HepG2 (cell line): Measurements from ENCODE around the gene MAP3K1. TPM values are rescaled to one million over a fixed set of nuclear protein-coding genes. Genes with fewer than 3 reads are reported as not detected.

Experiments used
- ATAC-seq: fragments of 200-7000 bp; cut with Tn5 transposase; 3 replicates; pipeline ENCODE4 v1.9.1; 2020; ENCODE audit warnings: mild to moderate bottlenecking, moderate library complexity
- BruUV-seq: library from RNA; stranded (reverse); fragments of 400-500 nt; replicated peaks from 2 replicates; lab custom pipeline; 2021; lab: Mats Ljungman, UMichigan
- CTCF ChIA-PET: fragments of 300-600 bp; formaldehyde crosslinking; extraction: SDS; loops from one replicate; lab custom pipeline; 2021; ENCODE audit warnings: low total read pairs, inconsistent platforms, low intra/inter-chr PET ratio; lab: Yijun Ruan, JAX
- POLR2A ChIA-PET: fragments of 350-600 bp; sonication (Branson Sonifier 250); formaldehyde crosslinking; loops from one replicate; lab custom pipeline; 2020; ENCODE audit warnings: antibody characterized with exemption, inconsistent platforms; lab: Yijun Ruan, JAX
- DNase-seq: peaks from one replicate; pipeline ENCODE4 v3.0.0-alpha.2; 2015; ENCODE audit warnings: low spot score
- FAIRE-seq: peaks from 3 replicates; lab custom pipeline; 2011; peaks lifted over from hg19 to GRCh38; lab: Jason Lieb, UNC
- H2AFZ ChIP-seq: one replicate; pipeline ENCODE4 v1.6.1; 2011; ENCODE audit warnings: low read length, inconsistent platforms
- H3K27ac ChIP-seq: fragments of 300-600 bp; 3 replicates; pipeline ENCODE4 v1.8.0; 2011; ENCODE audit warnings: mixed run types, mild to moderate bottlenecking, mixed read lengths, low read length, inconsistent platforms; ENCODE audit not compliant: insufficient read depth; ENCODE audit errors: extremely low read length
- H3K27me3 ChIP-seq, 2 experiments: fragments of 200-600 bp in 1 of 2; 2 replicates in 1 of 2; 3 replicates in 1 of 2; pipeline versions ENCODE4 v1.6.0 to v1.8.0; 2011; ENCODE audit warnings: low read length in 2 of 2, mild to moderate bottlenecking in 2 of 2, moderate library complexity in 2 of 2, inconsistent platforms in 1 of 2; ENCODE audit not compliant: insufficient read depth in 2 of 2, control insufficient read depth in 1 of 2
- H3K36me3 ChIP-seq, 2 experiments: fragments of 200-600 bp in 1 of 2; replicated peaks in 1 of 2; 2 replicates in 1 of 2; 3 replicates in 1 of 2; pipeline versions ENCODE4 v1.5.1 to v1.8.0; 2011; ENCODE audit warnings: low read length in 2 of 2, inconsistent platforms in 1 of 2; ENCODE audit not compliant: insufficient read depth in 2 of 2, control insufficient read depth in 1 of 2
- H3K4me1 ChIP-seq: 2 replicates; pipeline ENCODE4 v1.5.1; 2012; ENCODE audit warnings: low read length, inconsistent platforms; ENCODE audit not compliant: insufficient read depth
- H3K4me2 ChIP-seq: 2 replicates; pipeline ENCODE4 v1.6.0; 2011; ENCODE audit warnings: low read depth, low read length, inconsistent platforms
- H3K4me3 ChIP-seq, 3 experiments: fragments of 200-600 bp in 1 of 3; sonication (generic), shearing (Covaris generic) in 1 of 3; replicated peaks in 1 of 3; 2 replicates each; pipeline ENCODE4 v1.5.1; 2011 to 2016; ENCODE audit warnings: low read length in 3 of 3, inconsistent platforms in 2 of 3, low read depth in 2 of 3, mild to moderate bottlenecking in 2 of 3, control low read depth in 1 of 3, mixed read lengths in 1 of 3; ENCODE audit not compliant: insufficient read depth in 1 of 3
- H3K79me2 ChIP-seq: one replicate; pipeline ENCODE4 v1.6.1; 2011; ENCODE audit warnings: low read length, inconsistent platforms; ENCODE audit not compliant: insufficient read depth
- H3K9ac ChIP-seq: 2 replicates; pipeline ENCODE4 v1.6.0; 2011; ENCODE audit warnings: mild to moderate bottlenecking, low read depth, low read length, inconsistent platforms; ENCODE audit not compliant: insufficient read depth
- H3K9me3 ChIP-seq: 2 replicates; pipeline ENCODE4 v1.5.1; 2012; ENCODE audit warnings: mild to moderate bottlenecking, low read length
- H4K20me1 ChIP-seq: 2 replicates; pipeline ENCODE4 v1.6.0; 2011; ENCODE audit warnings: inconsistent platforms, mild to moderate bottlenecking, low read length, moderate library complexity; ENCODE audit not compliant: insufficient read depth
- AGO1 ChIP-seq: fragments of 200-400 bp; formaldehyde crosslinking; IDR thresholded peaks from 2 replicates; pipeline ENCODE4 v1.6.1; 2017; ENCODE audit warnings: mild to moderate bottlenecking, low read depth, low read length, moderate library complexity; ENCODE audit not compliant: poor library complexity, severe bottlenecking
- BORCS8-MEF2B ChIP-seq: sonication (generic); formaldehyde crosslinking; IDR thresholded peaks from 2 replicates; pipeline ENCODE4 v1.8.0; 2022; ENCODE audit warnings: mild to moderate bottlenecking, missing genetic modification reagents
- FOSL1 ChIP-seq: sonication (generic); formaldehyde crosslinking; IDR thresholded peaks from 2 replicates; pipeline ENCODE4 v1.9.0; 2021; ENCODE audit warnings: missing genetic modification reagents, borderline replicate concordance
- FOXM1 ChIP-seq: sonication (generic); formaldehyde crosslinking; IDR thresholded peaks from 2 replicates; pipeline ENCODE4 v1.5.0; 2020; ENCODE audit warnings: missing genetic modification reagents
- HDAC1 ChIP-seq: sonication (generic); formaldehyde crosslinking; IDR thresholded peaks from 2 replicates; pipeline ENCODE4 v1.5.1; 2020; ENCODE audit warnings: mild to moderate bottlenecking, missing genetic modification reagents
- IRX3 ChIP-seq: sonication (generic); formaldehyde crosslinking; IDR thresholded peaks from 2 replicates; pipeline ENCODE4 v1.8.1; 2023; ENCODE audit warnings: mild to moderate bottlenecking, low read depth, missing genetic modification reagents, borderline replicate concordance
- MBD4 ChIP-seq: IDR thresholded peaks from 2 replicates; pipeline ENCODE4 v1.6.1; 2012; ENCODE audit warnings: low read length, inconsistent platforms, borderline replicate concordance
- NFATC3 ChIP-seq: sonication (generic); formaldehyde crosslinking; IDR thresholded peaks from 2 replicates; pipeline ENCODE4 v1.5.1; 2020; ENCODE audit warnings: mild to moderate bottlenecking, missing genetic modification reagents
- TP53 ChIP-seq: sonication (generic); formaldehyde crosslinking; conservative IDR thresholded peaks from 2 replicates; pipeline ENCODE4 v1.4.0; 2020; ENCODE audit warnings: missing genetic modification reagents
- ZNF430 ChIP-seq: sonication (generic); formaldehyde crosslinking; IDR thresholded peaks from 2 replicates; pipeline ENCODE4 v1.9.0; 2021; ENCODE audit warnings: mild to moderate bottlenecking, missing genetic modification reagents
- ZNF547 ChIP-seq: sonication (generic); formaldehyde crosslinking; IDR thresholded peaks from 2 replicates; pipeline ENCODE4 v1.5.1; 2020; ENCODE audit warnings: mild to moderate bottlenecking, missing genetic modification reagents
- ZNF607 ChIP-seq: sonication (generic); formaldehyde crosslinking; IDR thresholded peaks from 2 replicates; pipeline ENCODE4 v1.5.1; 2020; ENCODE audit warnings: missing genetic modification reagents, mild to moderate bottlenecking, borderline replicate concordance
- ZNF672 ChIP-seq: sonication (generic); formaldehyde crosslinking; IDR thresholded peaks from 2 replicates; pipeline ENCODE4 v1.8.1; 2022; ENCODE audit warnings: missing genetic modification reagents
- WGBS: methylation state at CpG from one replicate; pipeline ENCODE4 v1.1.6; 2017; ENCODE audit warnings: low lambda C conversion rate; 5-methylcytosine and 5-hydroxymethylcytosine counted together
- in situ Hi-C: cut with HindIII; loops from 2 replicates; pipeline ENCODE4 v1.10.0; 2017; ENCODE audit warnings: low pct_unique_long_range_greater_than_20kb; ENCODE audit not compliant: extremely low pct_ligation_motif_present
- intact Hi-C: fragments of 100-400 bp; cut with micrococcal nuclease; formaldehyde crosslinking; loops from one replicate; pipeline ENCODE4 v1.10.0; 2022; ENCODE audit not compliant: unreplicated experiment
- polyA plus RNA-seq, 8 experiments: library from polyadenylated mRNA; depleted of rRNA in 3 of 8; stranded (reverse) in 7 of 8; unstranded in 1 of 8; fragments of >200 nt; fragmentation: Illumina TruSeq in 4 of 8; extraction: Trizol in 4 of 8; gene quantifications; 2 replicates each; pipeline versions ENCODE4 v1.2.1 to v1.2.3, GENCODE V29; 2011 to 2016; ENCODE audit warnings: low read depth in 4 of 8, missing spikeins in 1 of 8, mixed read lengths in 1 of 8; ENCODE audit not compliant: insufficient read depth in 1 of 8
- total RNA-seq, 5 experiments: library from RNA; depleted of rRNA; stranded (reverse); fragments of >200 nt; fragmentation: Illumina TruSeq; extraction: Trizol; gene quantifications; 2 replicates each; pipeline ENCODE4 v1.2.3, GENCODE V29; 2016; ENCODE audit warnings: low read depth in 1 of 5
- TF ChIP-seq, protein P1 (sequence below): sonication (generic); formaldehyde crosslinking; IDR thresholded peaks from 2 replicates; pipeline ENCODE4 v1.5.0; 2020; ENCODE audit warnings: missing genetic modification reagents
- TF ChIP-seq, protein P2 (sequence below): sonication (generic); formaldehyde crosslinking; IDR thresholded peaks from 2 replicates; pipeline ENCODE4 v1.4.0; 2020; ENCODE audit warnings: mild to moderate bottlenecking, missing genetic modification reagents
- TF ChIP-seq, protein P3 (sequence below): sonication (generic); formaldehyde crosslinking; IDR thresholded peaks from 2 replicates; pipeline ENCODE4 v1.4.0; 2020; ENCODE audit warnings: missing genetic modification reagents

MAP3K1 gene
- total and polyA plus RNA-seq, 2 of the 13 experiments (the other 11 are each of a cell fraction or from before 2014, with no cell fraction given) = 16.4 to 30.3 TPM

DNA sequence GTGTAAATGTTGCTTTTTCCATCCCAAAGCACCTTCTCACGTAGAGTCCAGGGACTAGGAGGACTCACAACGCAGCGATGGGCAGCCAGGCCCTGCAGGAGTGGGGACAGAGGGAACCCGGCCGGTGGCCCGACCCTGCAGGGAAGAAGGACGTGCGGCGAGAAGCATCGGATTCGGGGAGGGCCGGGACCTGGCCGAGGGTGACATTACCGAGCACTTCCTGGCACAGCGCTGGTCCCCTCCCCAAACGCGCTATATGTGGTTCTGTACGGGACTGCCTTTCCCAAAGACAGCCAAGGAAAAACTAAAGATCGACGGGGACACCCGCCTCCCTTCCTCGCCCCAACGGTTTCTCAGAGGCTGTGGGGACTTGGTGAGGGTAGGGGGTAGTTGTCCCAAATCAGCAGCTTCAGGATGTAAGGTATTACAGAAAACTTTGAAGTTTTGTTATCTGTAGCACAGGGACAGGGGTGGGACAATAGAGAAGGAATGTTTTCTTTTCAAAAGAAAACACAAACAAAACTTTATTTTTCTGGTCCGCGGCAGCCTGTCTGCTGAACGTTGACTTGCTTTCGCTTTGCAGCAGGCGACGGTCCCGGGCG is 887 bp upstream of the MAP3K1 start (continued):
- TF ChIP-seq, protein P1, sequence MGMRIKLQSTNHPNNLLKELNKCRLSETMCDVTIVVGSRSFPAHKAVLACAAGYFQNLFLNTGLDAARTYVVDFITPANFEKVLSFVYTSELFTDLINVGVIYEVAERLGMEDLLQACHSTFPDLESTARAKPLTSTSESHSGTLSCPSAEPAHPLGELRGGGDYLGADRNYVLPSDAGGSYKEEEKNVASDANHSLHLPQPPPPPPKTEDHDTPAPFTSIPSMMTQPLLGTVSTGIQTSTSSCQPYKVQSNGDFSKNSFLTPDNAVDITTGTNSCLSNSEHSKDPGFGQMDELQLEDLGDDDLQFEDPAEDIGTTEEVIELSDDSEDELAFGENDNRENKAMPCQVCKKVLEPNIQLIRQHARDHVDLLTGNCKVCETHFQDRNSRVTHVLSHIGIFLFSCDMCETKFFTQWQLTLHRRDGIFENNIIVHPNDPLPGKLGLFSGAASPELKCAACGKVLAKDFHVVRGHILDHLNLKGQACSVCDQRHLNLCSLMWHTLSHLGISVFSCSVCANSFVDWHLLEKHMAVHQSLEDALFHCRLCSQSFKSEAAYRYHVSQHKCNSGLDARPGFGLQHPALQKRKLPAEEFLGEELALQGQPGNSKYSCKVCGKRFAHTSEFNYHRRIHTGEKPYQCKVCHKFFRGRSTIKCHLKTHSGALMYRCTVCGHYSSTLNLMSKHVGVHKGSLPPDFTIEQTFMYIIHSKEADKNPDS (CRISPR knock-in tag) = peak; percentile 10; the same call in 1 of the 2 replicates
- TF ChIP-seq NFATC3 (CRISPR knock-in tag) (no peak), HDAC1 (CRISPR knock-in tag) (peak; percentile 31; the same call in 1 of the 2 replicates), ZNF547 (0 out of 2 replicates have a peak, but pooled peaks have one; percentile 34), ZNF430 (CRISPR knock-in tag) (no peak), MBD4 (no peak)
- TF ChIP-seq, all 625 proteins: peak for 30

DNA sequence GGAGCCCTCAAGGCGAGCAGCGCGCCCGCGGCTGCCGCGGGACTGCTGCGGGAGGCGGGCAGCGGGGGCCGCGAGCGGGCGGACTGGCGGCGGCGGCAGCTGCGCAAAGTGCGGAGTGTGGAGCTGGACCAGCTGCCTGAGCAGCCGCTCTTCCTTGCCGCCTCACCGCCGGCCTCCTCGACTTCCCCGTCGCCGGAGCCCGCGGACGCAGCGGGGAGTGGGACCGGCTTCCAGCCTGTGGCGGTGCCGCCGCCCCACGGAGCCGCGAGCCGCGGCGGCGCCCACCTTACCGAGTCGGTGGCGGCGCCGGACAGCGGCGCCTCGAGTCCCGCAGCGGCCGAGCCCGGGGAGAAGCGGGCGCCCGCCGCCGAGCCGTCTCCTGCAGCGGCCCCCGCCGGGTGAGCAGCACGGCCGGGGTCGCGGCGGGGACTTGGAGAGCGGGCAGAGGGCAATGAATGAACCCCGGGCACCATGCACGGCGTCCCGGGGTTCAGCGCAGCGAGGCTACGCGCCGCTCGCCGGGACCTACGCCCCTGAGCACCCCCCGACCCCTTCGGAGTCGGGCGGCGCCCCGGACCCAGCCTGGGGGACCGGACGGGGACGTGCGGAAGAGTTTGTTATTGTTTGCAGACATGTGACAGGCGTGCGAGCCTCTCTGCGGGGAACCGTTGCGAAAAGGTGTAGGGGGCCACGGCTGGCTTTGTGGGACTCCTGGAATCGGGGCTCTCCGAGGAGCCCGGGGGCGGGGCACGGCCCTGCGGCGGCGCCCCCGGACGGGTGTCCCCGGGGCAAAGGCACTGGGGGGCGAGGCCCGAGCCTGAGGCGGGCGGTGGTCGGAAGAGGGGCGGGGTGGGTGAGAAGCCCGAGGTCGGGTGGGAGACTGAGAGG is 553 bp downstream of the MAP3K1 start:
- ChIA-PET POLR2A (no interaction called here), CTCF (no interaction called here)
- H3K27me3 ChIP-seq = no peaks in the 10 kb centered on the region; a peak in 1 of 5 replicates
- no peak for FAIRE-seq
- under 1% methylated on average over 16 of the region's 116 CpGs for WGBS
- peak overlapping the region; percentile 77 for H3K4me2 ChIP-seq
- no peaks in the 10 kb centered on the region for H3K9me3 ChIP-seq
- peaks cover 50% of the 10 kb centered on the region for H3K4me1 ChIP-seq
- H3K79me2 ChIP-seq = peaks cover 53% of the 10 kb centered on the region
- peak overlapping the region; percentile 93 for H3K27ac ChIP-seq
- peaks cover 16% of the 10 kb centered on the region for H4K20me1 ChIP-seq
- peak; percentile 14 for ATAC-seq
- peak overlapping the region; percentile 87 for H3K9ac ChIP-seq
- H2AFZ ChIP-seq = no peak overlapping the region
- peaks cover 0 to under 1% of the 10 kb centered on the region in 2 experiments; a peak in 1 of 5 replicates for H3K36me3 ChIP-seq
- intact Hi-C loops (loop anchor here (2.0 to 5.0 kb wide), 4 partner anchors 179 to 544 kb away; no protein-coding TSS in a partner anchor), in situ Hi-C loops (no loop called here)
- BruUV-seq = no TSS peak
- no peak for DNase-seq
- peak overlapping the region; percentile 88 to 95 (median 89) for H3K4me3 ChIP-seq
- TF ChIP-seq FOXM1 (CRISPR knock-in tag) (no peak), ZNF607 (CRISPR knock-in tag) (no peak), FOSL1 (CRISPR knock-in tag) (no peak), IRX3 (CRISPR knock-in tag) (no peak), BORCS8-MEF2B (CRISPR knock-in tag) (0 out of 2 replicates have a peak, but pooled peaks have one; percentile 8), AGO1 (peak; percentile 5), ZNF672 (CRISPR knock-in tag) (0 out of 2 replicates have a peak, but pooled peaks have one; percentile 19), TP53 (CRISPR knock-in tag) (no peak)
- TF ChIP-seq, protein P2, sequence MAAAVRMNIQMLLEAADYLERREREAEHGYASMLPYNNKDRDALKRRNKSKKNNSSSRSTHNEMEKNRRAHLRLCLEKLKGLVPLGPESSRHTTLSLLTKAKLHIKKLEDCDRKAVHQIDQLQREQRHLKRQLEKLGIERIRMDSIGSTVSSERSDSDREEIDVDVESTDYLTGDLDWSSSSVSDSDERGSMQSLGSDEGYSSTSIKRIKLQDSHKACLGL (CRISPR knock-in tag) = no peak
- TF ChIP-seq, protein P3, sequence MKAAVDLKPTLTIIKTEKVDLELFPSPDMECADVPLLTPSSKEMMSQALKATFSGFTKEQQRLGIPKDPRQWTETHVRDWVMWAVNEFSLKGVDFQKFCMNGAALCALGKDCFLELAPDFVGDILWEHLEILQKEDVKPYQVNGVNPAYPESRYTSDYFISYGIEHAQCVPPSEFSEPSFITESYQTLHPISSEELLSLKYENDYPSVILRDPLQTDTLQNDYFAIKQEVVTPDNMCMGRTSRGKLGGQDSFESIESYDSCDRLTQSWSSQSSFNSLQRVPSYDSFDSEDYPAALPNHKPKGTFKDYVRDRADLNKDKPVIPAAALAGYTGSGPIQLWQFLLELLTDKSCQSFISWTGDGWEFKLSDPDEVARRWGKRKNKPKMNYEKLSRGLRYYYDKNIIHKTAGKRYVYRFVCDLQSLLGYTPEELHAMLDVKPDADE = 0 out of 2 replicates have a peak, but pooled peaks have one; percentile 47
